Trophoblast cell (in vitro differentiated cells and primary cell): ENCODE results near the gene GPBAR1.
"Not testable (repeated sequence)": the region's sequence is repeated elsewhere in the genome, so short reads cannot be mapped to it uniquely, and the experiment has no call there.

Experiments
- DNase-seq, 2 donors: peaks; one replicate each; pipeline ENCODE4 v3.0.0-alpha.2; 2016
- H2AFZ ChIP-seq: 2 replicates; pipeline ENCODE4 v1.6.1; 2013; ENCODE audit warnings: low read length, moderate library complexity, mild to moderate bottlenecking; ENCODE audit not compliant: insufficient read depth, poor library complexity
- H2AK5ac ChIP-seq: 2 replicates; pipeline ENCODE4 v1.6.1; 2013; ENCODE audit warnings: mild to moderate bottlenecking, low read length
- H2BK120ac ChIP-seq: 2 replicates; pipeline ENCODE4 v1.6.1; 2013; ENCODE audit warnings: low read length, mild to moderate bottlenecking, moderate library complexity; ENCODE audit not compliant: insufficient read depth, poor library complexity
- H2BK12ac ChIP-seq: 2 replicates; pipeline ENCODE4 v1.6.1; 2013; ENCODE audit warnings: mild to moderate bottlenecking, low read length, moderate library complexity
- H2BK5ac ChIP-seq: 2 replicates; pipeline ENCODE4 v1.6.1; 2013; ENCODE audit warnings: low read length, low read depth, moderate library complexity, mild to moderate bottlenecking; ENCODE audit not compliant: poor library complexity
- H3K14ac ChIP-seq: 2 replicates; pipeline ENCODE4 v1.6.1; 2013; ENCODE audit warnings: mild to moderate bottlenecking, low read length
- H3K18ac ChIP-seq: 2 replicates; pipeline ENCODE4 v1.6.1; 2013; ENCODE audit warnings: mild to moderate bottlenecking, low read length
- H3K23ac ChIP-seq: 2 replicates; pipeline ENCODE4 v1.6.1; 2013; ENCODE audit warnings: low read length
- H3K27ac ChIP-seq: 2 replicates; pipeline ENCODE4 v1.5.1; 2013; ENCODE audit warnings: low read depth, mild to moderate bottlenecking, inconsistent platforms, low read length, moderate library complexity
- H3K27me3 ChIP-seq: 2 replicates; pipeline ENCODE4 v1.6.1; 2013; ENCODE audit warnings: inconsistent platforms, mild to moderate bottlenecking, low read length, moderate library complexity; ENCODE audit not compliant: insufficient read depth
- H3K36me3 ChIP-seq, 2 experiments: 1 replicate in 1 of 2; 2 replicates in 1 of 2; pipeline ENCODE4 v1.6.1; 2013; ENCODE audit warnings: low read length in 2 of 2, mild to moderate bottlenecking in 2 of 2, moderate library complexity in 1 of 2; ENCODE audit not compliant: insufficient read depth in 2 of 2, control insufficient read depth in 1 of 2
- H3K4ac ChIP-seq: 2 replicates; pipeline ENCODE4 v1.6.1; 2013; ENCODE audit warnings: low read depth, mild to moderate bottlenecking, low read length, moderate library complexity
- H3K4me1 ChIP-seq, 2 experiments: 1 replicate in 1 of 2; 2 replicates in 1 of 2; pipeline ENCODE4 v1.6.1; 2013; ENCODE audit warnings: low read length in 2 of 2, mild to moderate bottlenecking in 2 of 2, moderate library complexity in 1 of 2; ENCODE audit not compliant: insufficient read depth in 2 of 2, control insufficient read depth in 1 of 2
- H3K4me2 ChIP-seq: 2 replicates; pipeline ENCODE4 v1.6.1; 2013; ENCODE audit warnings: inconsistent platforms, mild to moderate bottlenecking, low read length, moderate library complexity
- H3K4me3 ChIP-seq: 2 replicates; pipeline ENCODE4 v1.5.1; 2013; ENCODE audit warnings: mild to moderate bottlenecking, low read depth, low read length, inconsistent platforms
- H3K79me1 ChIP-seq: one replicate; pipeline ENCODE4 v1.6.1; 2013; ENCODE audit warnings: low read length
- H3K79me2 ChIP-seq: 2 replicates; pipeline ENCODE4 v1.6.1; 2013; ENCODE audit warnings: low read length, mild to moderate bottlenecking; ENCODE audit not compliant: control insufficient read depth, insufficient read depth, poor library complexity
- H3K9ac ChIP-seq: 2 replicates; pipeline ENCODE4 v1.6.1; 2013; ENCODE audit warnings: mild to moderate bottlenecking, low read length
- H3K9me3 ChIP-seq: 2 replicates; pipeline ENCODE4 v1.6.1; 2013; ENCODE audit warnings: low read depth, mild to moderate bottlenecking, control low read depth, inconsistent platforms, low read length; ENCODE audit not compliant: insufficient read depth
- H4K12ac ChIP-seq: 2 replicates; pipeline ENCODE4 v1.6.1; 2013; ENCODE audit warnings: low read depth, mild to moderate bottlenecking, low read length, moderate library complexity
- H4K8ac ChIP-seq: 2 replicates; pipeline ENCODE4 v1.6.1; 2013; ENCODE audit warnings: low read depth, mild to moderate bottlenecking, low read length, moderate library complexity
- H4K91ac ChIP-seq: one replicate; pipeline ENCODE4 v1.6.1; 2013; ENCODE audit warnings: low read depth, mild to moderate bottlenecking, low read length, moderate library complexity
- WGBS: extraction: QIAGEN DNeasy Blood & Tissue Kit; methylation state at CpG from one replicate; pipeline ENCODE4 v1.1.7; 2013; ENCODE audit warnings: missing lambda C conversion rate; ENCODE audit not compliant: insufficient read length, insufficient coverage; ENCODE audit errors: extremely low coverage; 5-methylcytosine and 5-hydroxymethylcytosine counted together

The GPBAR1 gene

DNA sequence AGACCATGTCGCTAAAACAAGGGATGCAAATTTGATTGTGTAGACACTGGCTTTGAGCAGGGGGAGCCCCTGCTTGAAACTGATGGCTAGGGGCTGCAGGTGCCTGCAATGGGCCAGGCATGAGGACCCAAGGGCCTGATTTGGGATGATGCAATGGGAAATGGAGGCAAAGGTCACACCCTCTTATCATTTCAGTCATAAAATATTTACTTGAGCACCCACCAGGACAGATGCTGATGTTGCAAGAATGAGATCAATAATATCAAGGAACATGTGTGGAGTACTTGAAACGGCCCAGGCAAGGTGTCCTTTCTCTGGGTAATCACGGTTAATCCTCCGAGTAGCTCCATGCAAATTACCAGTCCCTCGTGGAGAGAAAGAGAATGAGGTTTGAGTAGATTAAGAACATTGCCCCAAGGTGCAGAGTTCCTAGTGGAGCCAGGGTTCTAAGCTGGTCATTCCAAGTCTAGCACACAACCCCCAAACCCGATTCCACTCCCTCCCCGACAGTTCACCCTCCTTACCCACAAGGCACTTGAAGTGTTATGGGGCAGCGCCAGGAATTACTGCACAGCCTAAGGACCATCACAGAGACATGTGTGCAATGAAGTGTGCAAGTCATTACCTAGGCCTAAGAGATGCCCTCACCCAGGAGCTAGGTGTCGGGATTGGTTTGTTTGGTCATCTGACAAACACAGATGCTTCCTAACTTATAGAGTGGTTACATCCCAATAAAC is 45.5 kb downstream of the GPBAR1 start:
- H2AK5ac ChIP-seq, result no peak overlapping the region
- H4K91ac ChIP-seq, result no peak overlapping the region
- no peak overlapping the region for H2BK12ac ChIP-seq
- no peaks in the 10 kb centered on the region for H3K79me1 ChIP-seq
- H3K9ac ChIP-seq, result no peak overlapping the region
- H2BK120ac ChIP-seq, result no peak overlapping the region
- no peak overlapping the region for H4K8ac ChIP-seq
- no peaks in the 10 kb centered on the region for H3K4me1 ChIP-seq
- no peak overlapping the region for H3K27ac ChIP-seq
- no peak overlapping the region for H3K14ac ChIP-seq
- H3K36me3 ChIP-seq, result no peaks in the 10 kb centered on the region
- H3K23ac ChIP-seq, result no peak overlapping the region
- H3K18ac ChIP-seq, result no peak overlapping the region
- no peak overlapping the region for H3K4me3 ChIP-seq
- no peaks in the 10 kb centered on the region for H3K9me3 ChIP-seq
- no peak overlapping the region for H4K12ac ChIP-seq
- H2AFZ ChIP-seq, result no peak overlapping the region
- WGBS, result no CpG with 5 or more reads among the region's 9 CpGs
- no peaks in the 10 kb centered on the region for H3K27me3 ChIP-seq
- H3K4ac ChIP-seq, result no peak overlapping the region
- DNase-seq, result no peak
- H3K4me2 ChIP-seq, result no peak overlapping the region
- H2BK5ac ChIP-seq, result no peak overlapping the region
- peaks cover 1% of the 10 kb centered on the region for H3K79me2 ChIP-seq

DNA sequence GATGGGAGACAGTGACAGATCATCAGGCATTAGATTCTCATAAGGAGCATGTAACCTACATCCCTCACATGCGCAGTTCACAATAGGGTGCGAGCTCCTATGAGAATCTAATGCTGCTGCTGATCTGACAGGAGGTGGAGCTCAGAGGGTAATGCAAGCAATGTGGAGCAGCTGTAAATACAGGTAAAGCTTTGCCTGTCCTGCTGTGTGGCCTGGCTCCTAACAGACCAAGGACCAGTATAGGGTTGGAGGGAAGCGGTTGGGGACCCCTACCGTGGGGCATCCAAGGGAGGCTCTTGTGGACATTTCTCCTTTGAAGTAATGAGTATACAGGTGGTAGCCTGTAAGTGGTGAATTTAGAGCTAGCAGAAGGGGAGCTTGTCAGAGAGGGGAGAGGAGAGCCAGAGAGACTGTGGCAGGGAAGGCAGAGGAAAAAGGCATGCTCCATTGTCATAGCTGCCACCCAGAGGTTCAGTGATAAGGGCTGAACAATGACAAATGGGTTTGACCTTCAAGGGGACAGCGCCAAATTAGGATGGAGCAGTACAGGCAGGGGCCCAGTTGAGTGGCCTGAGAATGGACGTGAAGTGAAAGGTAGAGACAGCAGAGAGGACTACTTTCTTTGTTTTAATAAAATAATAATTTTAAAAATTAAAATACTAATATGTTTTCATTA is 46.7 kb downstream of the GPBAR1 start:
- Histone ChIP-seq H2BK12ac (no peak overlapping the region), H2AK5ac (no peak overlapping the region), H3K4me1 (peaks cover 3% of the 10 kb centered on the region in 2 experiments), H2AFZ (no peak overlapping the region), H3K9me3 (no peaks in the 10 kb centered on the region), H3K4ac (no peak overlapping the region), H3K79me1 (peaks cover 4% of the 10 kb centered on the region), H4K91ac (no peak overlapping the region), H3K79me2 (no peaks in the 10 kb centered on the region), H3K27ac (no peak overlapping the region), H4K8ac (no peak overlapping the region), H3K23ac (no peak overlapping the region), H3K4me2 (no peak overlapping the region), H3K4me3 (no peak overlapping the region), H2BK5ac (no peak overlapping the region), H4K12ac (no peak overlapping the region), H3K36me3 (no peaks in the 10 kb centered on the region), H3K14ac (no peak overlapping the region), H3K18ac (no peak overlapping the region), H3K9ac (no peak overlapping the region), H3K27me3 (no peaks in the 10 kb centered on the region), H2BK120ac (no peak overlapping the region)
- DNase-seq, result no peak
- WGBS, result no CpG with 5 or more reads among the region's 6 CpGs

DNA sequence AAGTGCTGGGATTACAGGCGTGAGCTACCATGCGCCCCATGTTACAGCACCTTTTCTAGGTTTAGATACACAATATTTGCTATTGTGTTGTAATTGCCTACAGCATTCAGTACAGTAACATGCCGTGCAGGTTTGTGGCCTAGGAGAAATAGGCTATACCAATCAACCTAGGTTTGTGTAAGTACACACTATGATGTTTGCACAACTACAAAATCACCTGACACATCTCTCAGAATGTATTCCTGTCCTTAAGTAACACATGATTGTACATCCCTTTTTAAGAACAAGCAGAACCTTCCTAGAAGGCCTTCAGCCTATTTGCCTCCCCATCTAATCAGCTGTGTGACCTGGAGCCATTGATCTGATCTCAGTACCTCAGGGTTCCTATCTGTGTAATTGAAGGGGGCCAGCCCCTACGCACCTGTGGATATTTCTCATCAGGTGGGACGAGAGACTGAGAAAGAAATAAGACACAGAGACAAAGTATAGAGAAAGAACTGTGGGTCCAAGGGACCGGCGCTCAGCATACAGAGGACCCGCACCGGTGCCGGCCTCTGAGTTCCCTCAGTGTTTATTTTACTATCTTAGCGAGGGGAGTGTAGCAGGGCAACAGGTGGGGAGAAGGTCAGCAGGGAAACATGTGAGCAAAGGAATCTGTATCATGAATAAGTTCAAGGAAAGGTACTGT is 50.2 kb downstream of the GPBAR1 start:
- no peak overlapping the region for H2BK120ac ChIP-seq
- peak; percentile 62 to 77 for DNase-seq
- H2BK5ac ChIP-seq, result no peak overlapping the region
- no peaks in the 10 kb centered on the region for H3K27me3 ChIP-seq
- no peak overlapping the region for H4K12ac ChIP-seq
- no peak overlapping the region for H3K4ac ChIP-seq
- no peak overlapping the region for H2AK5ac ChIP-seq
- no peak overlapping the region for H3K9ac ChIP-seq
- H3K79me2 ChIP-seq, result no peaks in the 10 kb centered on the region
- H3K9me3 ChIP-seq, result no peaks in the 10 kb centered on the region
- H3K4me3 ChIP-seq, result no peak overlapping the region
- H4K91ac ChIP-seq, result no peak overlapping the region
- H3K23ac ChIP-seq, result no peak overlapping the region
- H2BK12ac ChIP-seq, result no peak overlapping the region
- peak overlapping the region; percentile 45 for H3K27ac ChIP-seq
- peaks cover 5% of the 10 kb centered on the region for H3K79me1 ChIP-seq
- H3K18ac ChIP-seq, result no peak overlapping the region
- H2AFZ ChIP-seq, result no peak overlapping the region
- H4K8ac ChIP-seq, result no peak overlapping the region
- H3K4me2 ChIP-seq, result no peak overlapping the region
- H3K36me3 ChIP-seq, result no peaks in the 10 kb centered on the region
- no peak overlapping the region for H3K14ac ChIP-seq
- H3K4me1 ChIP-seq, result peaks cover 6% of the 10 kb centered on the region in 2 experiments
- no CpG with 5 or more reads among the region's 11 CpGs for WGBS

DNA sequence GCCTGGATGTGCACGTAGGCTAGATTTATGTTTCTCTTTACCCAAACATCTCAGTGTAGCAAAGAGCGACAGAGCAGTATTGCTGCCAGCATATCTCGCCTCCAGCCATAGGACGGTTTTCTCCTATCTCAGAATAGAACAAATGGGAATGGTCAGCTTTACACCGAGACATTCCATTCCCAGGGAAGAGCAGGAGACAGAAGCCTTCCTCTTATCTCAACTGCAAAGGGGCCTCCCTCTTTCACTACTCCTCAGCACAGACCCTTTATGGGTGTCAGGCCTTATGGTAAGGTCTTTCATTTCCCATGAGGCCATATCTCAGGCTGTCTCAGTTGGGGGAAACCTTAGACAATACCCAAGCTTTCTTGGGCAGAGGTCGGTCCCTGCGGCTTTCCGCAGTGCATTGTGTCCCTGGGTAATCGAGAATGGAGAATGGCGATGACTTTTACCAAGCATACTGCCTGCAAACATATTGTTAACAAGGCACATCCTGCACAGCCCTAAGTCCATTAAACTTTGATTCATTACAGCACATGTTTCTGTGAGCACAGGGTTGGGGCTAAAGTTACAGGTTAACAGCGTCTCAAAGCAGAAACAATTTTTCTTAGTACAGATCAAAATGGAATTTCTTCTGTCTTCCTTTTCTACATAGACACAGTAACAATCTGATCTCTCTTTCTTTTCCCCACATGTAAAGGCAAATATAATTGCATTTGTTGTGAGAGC is 50.9 kb downstream of the GPBAR1 start:
- H3K9ac ChIP-seq, H3K9me3 ChIP-seq, H3K4me1 ChIP-seq, H3K4me3 ChIP-seq, H2AK5ac ChIP-seq, H3K4ac ChIP-seq, H3K18ac ChIP-seq, H2BK120ac ChIP-seq, H3K14ac ChIP-seq, H3K79me1 ChIP-seq, H3K36me3 ChIP-seq, H4K12ac ChIP-seq, H2AFZ ChIP-seq, H3K27me3 ChIP-seq, H3K23ac ChIP-seq, H3K27ac ChIP-seq, H3K4me2 ChIP-seq, H3K79me2 ChIP-seq: not testable (repeated sequence)
- H2BK12ac ChIP-seq, result peak overlapping the region; percentile 43
- DNase-seq, result peak; percentile 78 to 83
- no CpG with 5 or more reads among the region's 11 CpGs for WGBS
- peak overlapping the region; percentile 66 for H4K91ac ChIP-seq
- peak overlapping the region; percentile 57 for H2BK5ac ChIP-seq
- peak overlapping the region; percentile 43 for H4K8ac ChIP-seq
